ENCODE data around the gene CARMIL1.

GRCh38 chr6:25537349-25538018 lies 258.3 kb downstream of the CARMIL1 start:
- TF ChIP-seq BHLHE40 (IDR thresholded peaks at IDR 0.05; ENCODE audit: borderline replicate concordance) (no peak), SP1 (IDR thresholded peaks at IDR 0.05) (no peak), FOXM1 (IDR thresholded peaks at IDR 0.05; ENCODE audit: borderline replicate concordance) (no peak), SUZ12 (IDR thresholded peaks at IDR 0.05) (no peak), NFRKB (IDR thresholded peaks at IDR 0.05) (no peak), ARNT (IDR thresholded peaks at IDR 0.05) (no peak), FOXK2 (IDR thresholded peaks at IDR 0.05) (no peak), L3MBTL2 (conservative IDR thresholded peaks at IDR 0.05) (no peak), HDGF (IDR thresholded peaks at IDR 0.05; ENCODE audit: borderline replicate concordance) (no peak), ELF4 (IDR thresholded peaks at IDR 0.05) (no peak), FOXA1 (IDR thresholded peaks at IDR 0.05) (no peak), PKNOX1 (IDR thresholded peaks at IDR 0.05) (no peak)

Measured in HEK293T (cell line).